Measurements from ENCODE around the gene AFAP1L2. TPM values are rescaled to one million over a fixed set of nuclear protein-coding genes. Genes with fewer than 3 reads are reported as not detected.

AFAP1L2 gene
- polyA plus RNA-seq, 3 donors: 0.01 to 0.43 TPM; not detected in 1

- Mint-ChIP-seq H3K4me1 (no peaks in the 10 kb centered on the region), H3K4me3 (no peak overlapping the region), H3K9me3 (peaks cover 0 to 1% (median 0%) of the 10 kb centered on the region in 7 donors), H3K36me3 (no peaks in the 10 kb centered on the region), H3K27me3 (ENCODE audit: low read depth in 3 of 3) (peaks cover 1 to 3% (median 2%) of the 10 kb centered on the region in 3 donors), H3K27ac (no peak overlapping the region)
- Histone ChIP-seq H3K79me2 (ENCODE audit: insufficient read depth, low read length) (no peaks in the 10 kb centered on the region), H2AFZ (ENCODE audit: insufficient read depth, low read depth, low read length, poor library complexity, severe bottlenecking) (no peak overlapping the region), H3K27ac (ENCODE audit: low read depth in 1 of 2, low read length in 2 of 2) (no peak overlapping the region), H3K4me2 (replicated peaks; ENCODE audit: extremely low read depth, low read length, poor library complexity, severe bottlenecking) (no peak overlapping the region), H3K4me3 (replicated peaks in 1 of 3; ENCODE audit: low read depth in 2 of 3, low read length in 3 of 3) (no peak overlapping the region), H4K20me1 (ENCODE audit: insufficient read depth, low read length) (no peaks in the 10 kb centered on the region), H3K4me1 (ENCODE audit: control insufficient read depth in 1 of 2, insufficient read depth in 2 of 2, low read length in 2 of 2) (no peaks in the 10 kb centered on the region), H3K9me3 (replicated peaks in 1 of 2; ENCODE audit: control insufficient read depth in 1 of 2, insufficient read depth in 1 of 2, low read length in 2 of 2) (no peaks in the 10 kb centered on the region), H3K27me3 (ENCODE audit: control insufficient read depth in 2 of 2, insufficient read depth in 2 of 2, low read length in 2 of 2) (no peaks in the 10 kb centered on the region), H3K36me3 (replicated peaks in 1 of 2; ENCODE audit: control insufficient read depth in 1 of 2, insufficient read depth in 2 of 2, low read length in 2 of 2) (no peaks in the 10 kb centered on the region), H3K9ac (ENCODE audit: insufficient read depth, low read length, poor library complexity, severe bottlenecking) (no peak overlapping the region)
- no peak for TF ChIP-seq CTCF (IDR thresholded peaks at IDR 0.05)
- intact Hi-C loops (cut with micrococcal nuclease): no loop called here
- DNase-seq: no peak
- WGBS (ENCODE audit: insufficient coverage): 100% methylated on average over 2 of the region's 5 CpGs
These were observed 22.2 kb upstream of the AFAP1L2 start for GRCh38 chr10:114426476-114426875.

GRCh38 chr10:114420811-114421485 lies 16.6 kb upstream of the AFAP1L2 start:
- WGBS (ENCODE audit: insufficient coverage): 83% methylated on average over 3 of the region's 4 CpGs

More at GRCh38 chr10:114420811-114421485, 16.6 kb upstream of the AFAP1L2 start:
- Histone ChIP-seq H3K27ac (ENCODE audit: low read depth in 1 of 2, low read length in 2 of 2) (no peak overlapping the region), H3K9ac (ENCODE audit: insufficient read depth, low read length, poor library complexity, severe bottlenecking) (no peak overlapping the region), H3K4me1 (ENCODE audit: control insufficient read depth in 1 of 2, insufficient read depth in 2 of 2, low read length in 2 of 2) (no peaks in the 10 kb centered on the region), H3K27me3 (ENCODE audit: control insufficient read depth in 2 of 2, insufficient read depth in 2 of 2, low read length in 2 of 2) (no peaks in the 10 kb centered on the region), H3K79me2 (ENCODE audit: insufficient read depth, low read length) (no peaks in the 10 kb centered on the region), H2AFZ (ENCODE audit: insufficient read depth, low read depth, low read length, poor library complexity, severe bottlenecking) (no peak overlapping the region), H3K9me3 (replicated peaks in 1 of 2; ENCODE audit: control insufficient read depth in 1 of 2, insufficient read depth in 1 of 2, low read length in 2 of 2) (no peaks in the 10 kb centered on the region), H3K4me2 (replicated peaks; ENCODE audit: extremely low read depth, low read length, poor library complexity, severe bottlenecking) (no peak overlapping the region), H3K36me3 (replicated peaks in 1 of 2; ENCODE audit: control insufficient read depth in 1 of 2, insufficient read depth in 2 of 2, low read length in 2 of 2) (no peaks in the 10 kb centered on the region), H4K20me1 (ENCODE audit: insufficient read depth, low read length) (no peaks in the 10 kb centered on the region), H3K4me3 (replicated peaks in 1 of 3; ENCODE audit: low read depth in 2 of 3, low read length in 3 of 3) (no peak overlapping the region)
- H3K4me3 Mint-ChIP-seq: no peak overlapping the region
- intact Hi-C loops (cut with micrococcal nuclease): no loop called here
- H3K9me3 Mint-ChIP-seq: peaks cover 0 to 3% (median 1%) of the 10 kb centered on the region in 7 donors
- H3K36me3 Mint-ChIP-seq: no peaks in the 10 kb centered on the region
- DNase-seq: no peak
- H3K27ac Mint-ChIP-seq: peak overlapping the region in 2 of 7 donors; percentile 3 to 31
- no peaks in the 10 kb centered on the region for H3K4me1 Mint-ChIP-seq
- H3K27me3 Mint-ChIP-seq (ENCODE audit: low read depth in 3 of 3): peaks cover 0 to 3% (median 2%) of the 10 kb centered on the region in 3 donors
- no peak for TF ChIP-seq CTCF (IDR thresholded peaks at IDR 0.05)
